Prostate gland (tissue), 2 donors: ENCODE measurements around the gene ZNF276.
A peak's percentile ranks its signal among the peaks of the same experiment; 100 is the strongest.

ENCODE experiments used
- POLR2A ChIP-seq: fragments of 450-650 bp; IDR thresholded peaks from one replicate; pipeline ENCODE4 v1.6.1; 2016; ENCODE audit warnings: antibody characterized with exemption, mild to moderate bottlenecking
- TF ChIP-seq, protein P1 (sequence below), 4 experiments: fragments of 200-600 bp in 2 of 4; fragments of 450-650 bp in 2 of 4; sonication (generic) in 2 of 4; IDR thresholded peaks; 1 replicate in 3 of 4; 2 replicates in 1 of 4; pipeline ENCODE4 v1.5.1; 2016 to 2019; ENCODE audit warnings: antibody characterized with exemption in 4 of 4, mild to moderate bottlenecking in 2 of 4, moderate library complexity in 2 of 4

DNA sequence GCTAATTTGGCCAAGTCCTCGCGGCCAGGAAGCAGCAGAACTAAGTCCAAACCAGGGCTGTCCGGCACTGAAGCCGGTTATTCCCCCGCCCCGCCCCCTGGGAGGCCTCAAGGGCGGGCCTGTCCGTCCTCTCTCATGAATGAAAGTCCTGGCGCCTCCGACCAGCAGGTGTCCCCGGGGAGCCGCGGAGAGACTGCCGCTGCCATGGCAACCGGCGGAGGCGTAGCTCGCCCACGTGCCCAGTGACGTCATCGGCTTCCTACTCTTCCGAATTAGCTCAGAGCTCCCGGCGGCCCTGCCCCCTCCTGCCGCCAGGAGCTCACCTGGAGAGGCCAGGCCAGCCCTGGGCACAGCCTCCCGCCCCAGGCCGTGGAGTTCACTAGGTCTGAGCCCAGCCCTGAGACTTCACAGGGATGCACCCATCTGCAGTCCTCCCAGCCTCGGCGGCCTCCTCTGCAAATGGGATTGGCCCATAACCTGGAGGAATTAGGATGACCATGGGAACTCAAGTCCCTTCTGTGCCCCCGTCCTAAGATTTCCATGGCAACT lies 21.2 kb upstream of the ZNF276 start:
- TF ChIP-seq, protein P1, sequence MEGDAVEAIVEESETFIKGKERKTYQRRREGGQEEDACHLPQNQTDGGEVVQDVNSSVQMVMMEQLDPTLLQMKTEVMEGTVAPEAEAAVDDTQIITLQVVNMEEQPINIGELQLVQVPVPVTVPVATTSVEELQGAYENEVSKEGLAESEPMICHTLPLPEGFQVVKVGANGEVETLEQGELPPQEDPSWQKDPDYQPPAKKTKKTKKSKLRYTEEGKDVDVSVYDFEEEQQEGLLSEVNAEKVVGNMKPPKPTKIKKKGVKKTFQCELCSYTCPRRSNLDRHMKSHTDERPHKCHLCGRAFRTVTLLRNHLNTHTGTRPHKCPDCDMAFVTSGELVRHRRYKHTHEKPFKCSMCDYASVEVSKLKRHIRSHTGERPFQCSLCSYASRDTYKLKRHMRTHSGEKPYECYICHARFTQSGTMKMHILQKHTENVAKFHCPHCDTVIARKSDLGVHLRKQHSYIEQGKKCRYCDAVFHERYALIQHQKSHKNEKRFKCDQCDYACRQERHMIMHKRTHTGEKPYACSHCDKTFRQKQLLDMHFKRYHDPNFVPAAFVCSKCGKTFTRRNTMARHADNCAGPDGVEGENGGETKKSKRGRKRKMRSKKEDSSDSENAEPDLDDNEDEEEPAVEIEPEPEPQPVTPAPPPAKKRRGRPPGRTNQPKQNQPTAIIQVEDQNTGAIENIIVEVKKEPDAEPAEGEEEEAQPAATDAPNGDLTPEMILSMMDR (IDR thresholded peaks at IDR 0.05), result peak; percentile 71 to 99 (median 90)
- peak; percentile 81 for TF ChIP-seq POLR2A
